ENCODE results near the gene PRDM13.
"Not testable (repeated sequence)": the region's sequence is repeated elsewhere in the genome, so short reads cannot be mapped to it uniquely, and the experiment has no call there.

The PRDM13 gene

DNA sequence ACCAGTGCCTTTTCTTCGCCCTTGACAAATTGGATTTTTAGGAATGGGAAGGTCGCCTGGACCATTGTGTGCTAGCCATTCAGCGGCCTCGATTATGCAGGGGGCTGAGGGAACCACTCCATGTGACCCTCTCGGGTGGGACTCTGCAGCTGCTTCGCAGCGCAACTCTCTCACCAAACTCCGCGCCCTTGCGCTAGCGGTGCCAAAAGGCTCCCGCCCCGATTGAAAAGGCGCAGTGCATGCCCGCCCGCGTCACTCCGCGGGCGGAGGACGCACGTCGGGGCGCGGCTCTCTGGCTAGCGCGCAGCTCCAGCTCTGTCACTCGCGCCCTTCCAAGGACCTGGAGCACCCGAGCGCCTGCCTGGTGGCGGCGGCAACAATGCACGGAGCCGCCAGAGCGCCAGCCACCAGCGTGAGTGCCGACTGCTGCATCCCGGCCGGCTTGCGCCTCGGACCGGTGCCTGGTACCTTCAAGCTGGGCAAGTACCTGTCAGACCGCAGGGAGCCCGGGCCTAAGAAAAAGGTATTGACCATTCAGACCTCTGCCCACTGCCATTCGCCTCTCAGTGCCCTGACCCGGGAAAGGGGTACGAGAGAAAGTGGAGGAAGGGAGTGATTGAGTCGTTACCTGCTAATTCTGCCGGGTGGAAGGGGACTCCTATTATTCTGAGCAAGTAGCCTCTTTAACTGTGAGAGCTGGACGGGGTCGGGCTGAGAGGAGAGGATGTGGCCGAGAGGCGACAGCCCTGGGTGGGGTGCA is at the start of gene PRDM13:
TSS of gene PRDM13 (plus strand) at position 178 of the 760 bp plus-strand sequence. CDS start at position 380, 202 bp downstream.
- DNase-seq = no peak

DNA sequence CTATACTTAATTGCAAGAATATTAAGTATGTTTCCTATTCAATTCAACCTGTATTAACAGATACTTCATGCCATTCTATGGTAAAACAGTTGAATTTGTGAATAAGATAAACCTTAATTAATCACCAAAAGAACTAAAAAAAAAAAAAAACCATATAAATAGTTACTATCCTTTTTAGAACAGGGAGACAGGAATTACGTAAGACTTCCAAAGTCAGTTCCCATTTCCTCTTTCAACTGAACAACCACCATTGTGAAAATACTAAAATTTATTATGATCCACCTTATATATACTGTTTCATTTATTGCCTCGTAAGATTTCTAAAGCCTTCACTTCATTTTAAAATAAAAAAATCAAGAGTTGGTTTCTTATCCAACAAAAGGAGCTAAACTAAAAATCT is 47.6 kb upstream of the PRDM13 start:
- no peak for DNase-seq

DNA sequence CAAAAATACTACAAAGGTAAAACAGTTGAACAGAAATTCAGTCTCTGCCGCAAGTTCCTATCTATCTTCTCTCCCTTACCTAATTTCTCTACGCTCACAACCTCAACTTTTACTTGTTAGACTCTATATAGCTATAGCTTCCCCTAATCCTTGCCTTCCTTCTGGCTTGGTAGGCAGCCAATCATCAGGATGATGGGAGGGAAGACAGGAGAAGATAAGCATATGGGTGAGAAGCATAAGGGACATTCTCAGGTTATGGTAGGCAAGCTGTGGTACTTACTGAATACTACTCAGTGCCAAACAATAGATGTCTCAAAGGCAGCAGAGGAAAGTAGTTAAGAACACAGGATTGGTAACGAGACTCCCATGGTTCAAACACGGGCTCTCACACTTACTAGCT is 46.0 kb upstream of the PRDM13 start:
- no peak for DNase-seq

DNA sequence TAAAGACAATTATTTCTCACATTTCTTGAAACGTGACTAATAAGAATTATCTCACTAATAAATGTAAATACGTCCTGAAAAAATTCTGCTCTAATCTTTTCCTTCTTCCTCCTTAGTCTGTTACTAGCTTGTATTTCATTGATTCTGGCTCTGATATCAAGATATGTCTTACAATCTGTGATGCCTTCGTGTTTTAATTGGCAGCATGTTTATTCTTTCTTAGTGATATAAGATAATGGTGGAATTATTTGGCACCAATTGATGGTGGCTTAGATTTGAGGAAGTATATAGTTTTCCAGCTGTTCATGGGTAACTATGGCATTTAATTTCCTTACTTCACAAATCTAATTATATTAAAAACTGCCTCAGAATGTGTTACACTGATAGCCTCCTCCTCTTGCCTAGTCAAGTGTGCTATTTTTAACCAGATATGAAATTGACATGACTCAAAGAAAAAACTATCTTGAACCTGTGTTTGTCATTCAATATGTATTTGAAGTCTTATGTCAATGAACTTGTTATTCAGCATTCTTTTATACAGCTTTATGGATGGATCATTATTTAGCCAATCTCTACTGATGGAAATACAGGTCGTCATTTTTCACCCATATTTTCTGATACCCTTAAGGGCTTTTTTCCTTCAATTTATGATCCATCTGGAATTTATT is 43.4 kb upstream of the PRDM13 start:
- DNase-seq = no peak

DNA sequence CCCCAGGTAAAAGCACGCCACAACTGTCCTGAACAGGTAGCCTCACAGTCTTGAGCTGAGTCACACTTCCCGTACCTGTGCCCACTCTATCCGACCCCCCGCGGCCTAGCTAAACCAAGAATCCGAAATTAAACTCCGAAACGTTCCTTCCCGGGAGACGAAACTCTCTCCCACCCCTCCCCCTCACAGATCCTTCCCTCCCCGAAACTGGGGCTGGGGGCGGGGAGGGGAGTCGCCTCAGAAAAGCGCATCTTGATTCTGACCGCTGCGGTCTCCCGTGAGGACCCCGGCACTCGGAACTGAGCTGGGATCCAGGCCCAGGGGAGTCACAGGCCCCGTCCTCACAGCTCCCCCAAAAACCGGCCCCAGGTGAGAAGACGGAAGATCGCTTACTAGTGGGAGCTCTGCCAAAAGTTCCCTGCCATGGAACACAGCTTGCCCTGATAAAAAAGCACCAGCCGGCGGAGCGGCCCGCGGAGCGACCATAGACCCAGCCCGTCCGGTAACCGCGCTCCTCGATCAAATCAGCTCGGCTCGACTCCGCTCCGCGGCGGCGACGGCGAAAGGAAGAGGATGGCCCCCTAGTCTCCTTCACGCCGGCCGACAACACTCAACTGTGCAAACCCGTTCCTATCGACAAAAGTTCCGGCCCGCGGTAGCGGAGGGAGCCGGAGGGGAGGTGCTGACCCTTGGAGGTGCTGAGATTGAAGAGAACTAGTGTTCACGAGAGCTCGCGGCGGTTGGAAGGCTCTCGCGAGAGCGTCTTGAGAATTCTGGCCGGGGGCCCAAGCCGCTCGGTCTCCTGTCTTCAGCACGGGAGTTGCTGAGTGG is 38.3 kb upstream of the PRDM13 start, which contains the start of gene CCNC:
TSS of gene CCNC (minus strand) at position 558 of the 831 bp plus-strand sequence. CDS start at position 425, 133 bp downstream.
- peak; percentile 94 to 97 (median 96) for DNase-seq

DNA sequence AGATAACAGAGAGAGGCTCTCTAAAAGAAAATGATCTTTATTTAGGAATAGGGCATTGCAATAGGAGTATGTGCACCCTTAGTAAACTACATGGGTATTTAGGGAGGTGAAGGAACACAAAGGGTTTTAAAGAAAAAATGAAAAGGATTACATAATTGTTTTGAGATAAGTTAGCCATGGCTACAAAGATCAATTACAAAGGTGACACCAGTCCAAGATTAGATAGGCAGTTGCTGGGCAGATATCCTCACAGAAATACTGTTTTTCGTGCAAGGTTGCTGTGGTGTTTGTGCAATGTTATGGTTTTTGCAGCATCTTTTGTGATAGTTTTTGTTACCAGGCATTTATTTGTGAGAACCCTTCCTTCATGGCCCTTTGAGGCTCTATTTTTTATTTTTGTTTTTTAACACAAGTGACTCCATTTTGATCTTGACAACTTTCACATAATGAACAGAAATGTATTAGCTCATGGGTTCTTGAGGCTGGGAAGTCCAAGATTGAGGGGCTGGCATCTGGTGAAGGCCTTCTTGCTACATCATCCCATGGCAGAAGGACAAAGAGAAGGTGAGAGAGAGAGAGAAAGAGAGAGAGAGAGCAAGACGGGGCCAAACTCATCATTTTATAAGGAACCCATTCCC is 32.5 kb upstream of the PRDM13 start:
- no peak for DNase-seq

DNA sequence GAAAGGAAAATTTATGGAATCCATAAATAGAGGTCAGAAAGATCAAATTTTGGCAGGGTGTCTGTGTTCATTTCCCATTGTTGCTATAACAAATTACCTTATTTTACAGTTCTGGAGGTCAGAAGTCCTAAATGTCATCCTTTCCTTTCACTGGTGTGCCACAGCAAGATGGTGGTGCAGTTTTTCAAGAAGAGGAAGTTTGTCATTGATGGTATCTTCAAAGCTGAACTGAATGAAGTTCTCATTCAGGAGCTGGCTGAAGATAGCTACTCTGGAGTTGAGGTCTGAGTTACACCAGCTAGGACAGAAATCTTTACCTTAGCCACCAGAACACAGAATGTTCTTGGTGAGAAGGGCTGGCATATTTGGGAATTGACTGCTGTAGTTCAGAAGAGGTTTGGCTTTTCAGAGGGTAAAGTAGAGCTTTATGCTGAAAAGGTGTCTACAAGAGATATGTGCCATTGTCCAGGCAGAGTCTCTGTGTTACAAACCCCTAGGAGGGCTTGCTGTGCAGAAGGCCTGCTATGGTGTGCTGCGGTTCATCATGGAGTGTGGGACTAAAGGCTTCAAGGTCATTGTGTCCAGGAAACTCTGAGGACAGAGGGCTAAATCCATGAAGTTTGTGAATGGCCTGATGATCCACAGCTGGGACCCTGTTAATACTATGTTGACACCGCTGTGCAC is 30.9 kb upstream of the PRDM13 start:
- no peak for DNase-seq

DNA sequence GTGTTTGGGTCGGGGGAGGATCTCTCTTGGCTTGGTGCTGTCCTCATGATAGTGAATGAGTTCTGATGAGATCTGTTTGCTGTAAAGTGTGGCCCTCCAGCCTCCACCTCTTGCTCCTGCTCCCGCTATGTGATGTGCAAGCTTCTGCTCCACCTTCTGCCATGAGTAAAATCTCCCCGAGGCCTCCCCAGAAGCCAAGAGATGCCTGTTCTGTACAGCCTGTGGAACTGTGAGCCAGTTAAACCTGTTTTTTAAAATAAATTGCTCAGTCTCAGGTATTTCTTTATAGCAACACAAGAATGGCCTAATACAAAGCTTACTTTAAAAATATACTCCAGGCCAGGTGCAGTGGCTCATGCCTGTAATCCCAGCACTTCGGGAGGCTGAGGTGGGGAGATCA is 26.9 kb upstream of the PRDM13 start:
- no peak for DNase-seq

DNA sequence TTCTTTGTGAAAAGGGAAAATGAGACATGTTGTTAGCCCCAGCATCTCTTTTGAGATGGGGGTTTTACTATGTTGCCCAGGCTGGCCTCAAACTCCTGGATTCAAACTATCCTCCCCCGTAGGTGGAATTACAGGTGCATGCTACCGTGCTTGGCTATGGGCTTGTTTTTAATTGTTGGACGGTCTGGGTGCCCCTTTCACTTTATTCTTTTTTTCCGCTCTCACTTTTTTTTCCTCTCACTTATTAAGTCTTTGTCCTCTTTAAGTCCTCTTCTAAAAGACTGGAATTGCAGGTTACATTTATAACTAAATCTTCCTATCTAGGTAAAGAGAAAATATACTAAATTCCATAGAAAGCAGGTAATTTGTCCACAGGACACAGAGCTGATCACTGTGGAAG is 18.8 kb upstream of the PRDM13 start:
- DNase-seq = no peak

DNA sequence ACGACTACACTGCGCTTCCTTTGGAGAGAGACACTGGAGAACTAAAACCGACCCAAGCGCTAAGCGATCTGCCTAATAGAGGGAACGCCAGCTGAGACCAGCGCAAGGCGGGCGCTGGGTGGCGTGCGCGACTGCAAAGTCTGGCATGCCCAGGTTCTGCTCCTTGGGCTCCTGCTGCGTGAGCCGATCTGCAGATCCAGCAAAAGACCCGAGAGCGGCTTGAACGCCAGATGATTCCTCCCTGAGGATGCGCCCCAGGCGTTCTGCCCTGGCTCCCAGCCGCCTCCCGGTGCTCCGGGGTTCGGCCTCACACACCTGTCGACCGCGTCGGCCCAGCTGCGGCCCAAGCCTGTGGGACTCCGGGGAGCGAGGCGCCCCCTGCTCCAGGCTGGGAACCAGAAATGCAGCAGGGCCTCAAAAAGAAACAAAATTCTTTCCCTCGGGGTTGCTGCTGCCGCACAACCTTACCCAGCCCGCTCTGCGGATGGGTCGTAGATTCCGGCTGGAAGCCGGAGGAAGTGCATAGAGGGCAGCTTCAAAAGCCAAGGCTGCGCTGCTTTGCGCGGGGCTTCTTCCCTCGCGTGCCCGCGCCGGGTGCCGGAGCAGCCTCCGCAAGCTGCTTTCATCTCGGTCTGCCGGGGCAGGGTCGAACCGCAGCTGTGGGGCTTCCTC is 17.9 kb upstream of the PRDM13 start:
- DNase-seq = peak; percentile 81 to 93 (median 92)

DNA sequence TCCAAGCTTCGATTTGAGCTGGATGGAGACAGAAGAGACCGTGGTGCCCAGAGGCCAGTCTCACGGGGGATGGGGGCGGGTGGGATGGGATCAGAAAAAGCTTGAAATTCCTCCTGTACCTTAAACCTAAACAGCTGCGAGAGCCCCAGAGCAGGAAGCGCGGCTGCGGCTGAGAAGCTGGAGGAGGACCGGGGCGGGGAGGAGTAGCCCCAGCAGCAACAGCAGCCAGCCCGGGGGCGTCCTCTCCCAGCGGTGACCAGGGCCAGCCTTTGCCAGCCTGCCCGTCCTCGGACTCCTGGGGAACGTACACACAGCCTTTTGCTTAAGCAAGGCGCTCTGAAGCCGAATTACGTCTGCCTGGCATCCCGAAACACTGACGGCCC is 17.4 kb upstream of the PRDM13 start:
- peak; percentile 37 to 80 (median 80) for DNase-seq

DNA sequence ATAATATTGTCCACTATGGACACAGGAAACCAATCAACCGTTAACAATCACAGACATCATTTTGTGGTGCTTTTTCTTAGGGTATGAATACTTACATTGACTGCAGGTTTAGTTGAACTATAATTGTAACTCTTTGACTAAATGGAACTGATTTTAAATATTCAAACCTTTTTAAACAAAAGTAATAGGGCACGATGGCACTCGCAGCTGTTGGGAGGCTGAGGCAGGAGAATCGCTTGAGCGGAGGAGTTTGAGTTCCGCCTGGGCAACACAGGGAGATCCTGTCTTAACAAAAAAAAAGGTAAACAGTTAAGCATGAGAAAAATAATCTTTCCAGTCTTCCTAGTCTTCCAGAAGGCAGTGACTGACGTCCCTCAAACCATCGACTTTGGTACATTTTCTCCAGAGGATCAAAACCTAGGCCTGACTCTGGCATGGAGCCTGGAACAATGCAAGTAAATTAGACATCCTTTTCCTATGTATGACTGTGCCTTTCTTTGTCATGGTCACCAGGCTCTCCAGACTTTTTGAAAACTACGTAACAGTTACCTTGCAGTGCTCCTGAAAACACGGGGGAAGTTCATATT is 16.6 kb upstream of the PRDM13 start:
- DNase-seq = no peak

DNA sequence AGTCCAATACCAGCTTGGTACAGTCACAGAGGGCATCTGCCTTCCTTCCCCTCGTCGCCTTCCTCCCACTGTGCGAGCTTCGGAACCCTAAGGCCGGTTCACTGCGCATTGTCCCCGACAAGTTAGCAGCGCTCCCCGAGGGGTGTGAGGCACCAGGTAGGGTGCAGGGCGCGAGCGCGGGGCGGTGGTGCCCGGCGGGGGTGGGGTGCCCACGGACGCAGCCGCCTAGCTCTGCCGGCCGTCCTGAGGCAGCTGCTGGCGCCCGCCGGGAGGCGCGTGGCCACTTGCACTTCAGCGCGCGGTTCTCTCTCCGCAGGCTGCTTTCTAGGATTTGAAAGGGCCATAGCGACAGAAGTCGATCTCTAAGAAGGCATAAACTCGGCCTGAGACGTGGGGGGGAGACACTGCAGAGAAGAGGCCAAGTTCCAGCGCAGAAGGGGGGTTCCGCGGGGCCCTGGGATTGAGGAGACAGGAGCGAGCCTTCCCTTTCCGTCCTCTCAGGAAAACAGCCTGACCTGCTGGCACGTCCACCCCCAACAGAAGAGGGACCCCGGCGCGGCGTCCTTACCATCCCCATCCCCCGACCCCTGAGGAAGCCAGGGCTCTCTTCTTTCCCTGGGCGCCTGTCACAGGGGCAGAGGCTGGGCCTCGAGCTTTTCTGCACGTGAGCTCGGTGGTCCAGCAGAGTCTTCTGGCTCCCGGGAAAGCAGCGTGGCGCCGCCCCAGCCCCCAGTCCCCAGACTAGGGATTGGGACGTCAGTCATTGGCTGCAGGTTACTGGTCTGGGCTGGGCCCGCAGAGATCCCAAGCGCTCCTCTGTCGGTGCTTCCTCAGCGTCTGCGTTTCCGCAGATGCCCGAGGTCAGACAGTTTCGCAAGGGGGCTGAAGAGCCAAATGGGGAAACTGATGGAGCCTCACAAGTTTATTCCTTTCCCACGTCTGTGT is 15.6 kb upstream of the PRDM13 start:
- peak in 2 of 3 experiments; percentile 43 to 50 for DNase-seq

DNA sequence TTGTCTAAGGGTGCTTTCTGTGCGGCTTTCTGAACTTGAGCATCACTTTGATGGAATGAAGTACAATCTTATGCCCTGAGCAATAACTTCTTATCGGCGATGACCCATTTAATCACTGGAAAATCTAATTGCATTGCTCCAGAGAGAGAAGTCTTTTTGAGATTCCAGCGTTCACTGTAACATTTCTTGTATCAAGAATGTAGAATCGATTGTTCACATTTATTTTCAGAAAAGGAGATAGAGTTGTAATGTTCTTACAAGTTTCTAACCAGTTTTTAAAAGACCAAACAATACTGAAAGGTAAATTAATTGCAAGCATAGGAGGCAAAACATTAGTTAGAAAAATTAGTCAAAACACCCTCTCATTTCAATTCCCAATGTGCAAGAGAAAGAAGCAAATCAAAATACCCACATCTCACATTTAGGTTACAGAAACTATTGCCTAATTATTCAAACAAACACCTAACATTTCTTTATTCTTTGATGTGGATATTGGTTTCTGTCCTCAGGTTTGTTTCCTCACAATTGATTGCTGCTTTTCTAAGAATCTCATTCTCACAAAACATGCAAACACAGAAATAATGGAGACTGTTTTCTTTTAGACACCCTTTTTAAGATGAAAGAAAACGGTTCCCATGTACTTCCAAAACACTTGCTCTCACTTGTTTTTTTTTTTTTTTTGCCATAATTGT is 14.8 kb upstream of the PRDM13 start:
- DNase-seq = no peak

DNA sequence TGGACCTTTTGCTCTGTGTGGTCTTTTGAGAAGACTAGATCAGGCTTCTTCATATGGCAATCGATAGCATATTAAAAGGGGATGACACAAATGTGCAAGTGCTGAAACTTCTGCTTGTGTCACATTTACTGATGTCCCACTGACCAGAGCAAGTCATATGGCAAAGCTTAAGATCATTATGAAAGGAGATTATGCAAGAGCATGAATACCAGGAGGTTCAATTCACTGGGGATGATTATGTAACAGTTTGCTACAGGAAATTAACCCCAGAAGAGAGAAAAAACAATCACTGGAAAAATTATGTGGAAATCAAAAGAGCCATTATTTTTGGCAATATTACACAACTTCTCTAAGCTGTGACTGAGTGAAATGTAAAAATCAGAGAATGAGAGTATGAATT is 13.7 kb upstream of the PRDM13 start:
- DNase-seq = no peak

DNA sequence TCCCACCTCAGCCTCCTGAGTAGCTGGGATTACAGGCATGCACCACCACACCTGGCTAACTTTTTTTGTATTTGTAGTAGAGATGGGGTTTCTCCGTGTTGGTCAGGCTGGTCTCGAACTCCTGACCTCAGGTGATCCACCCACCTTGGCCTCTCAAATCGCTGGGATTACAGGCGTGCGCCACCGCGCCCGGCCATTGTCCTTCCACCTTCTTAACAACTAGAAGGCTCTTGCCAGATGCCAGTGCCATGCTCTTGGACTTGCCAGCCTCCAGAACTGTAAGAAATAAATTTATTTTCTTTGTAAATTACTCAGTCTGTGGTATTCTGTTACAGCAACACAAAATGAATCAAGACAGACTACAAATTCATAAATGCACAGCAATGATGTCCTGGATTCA is 11.9 kb upstream of the PRDM13 start:
- DNase-seq = not testable (repeated sequence)

DNA sequence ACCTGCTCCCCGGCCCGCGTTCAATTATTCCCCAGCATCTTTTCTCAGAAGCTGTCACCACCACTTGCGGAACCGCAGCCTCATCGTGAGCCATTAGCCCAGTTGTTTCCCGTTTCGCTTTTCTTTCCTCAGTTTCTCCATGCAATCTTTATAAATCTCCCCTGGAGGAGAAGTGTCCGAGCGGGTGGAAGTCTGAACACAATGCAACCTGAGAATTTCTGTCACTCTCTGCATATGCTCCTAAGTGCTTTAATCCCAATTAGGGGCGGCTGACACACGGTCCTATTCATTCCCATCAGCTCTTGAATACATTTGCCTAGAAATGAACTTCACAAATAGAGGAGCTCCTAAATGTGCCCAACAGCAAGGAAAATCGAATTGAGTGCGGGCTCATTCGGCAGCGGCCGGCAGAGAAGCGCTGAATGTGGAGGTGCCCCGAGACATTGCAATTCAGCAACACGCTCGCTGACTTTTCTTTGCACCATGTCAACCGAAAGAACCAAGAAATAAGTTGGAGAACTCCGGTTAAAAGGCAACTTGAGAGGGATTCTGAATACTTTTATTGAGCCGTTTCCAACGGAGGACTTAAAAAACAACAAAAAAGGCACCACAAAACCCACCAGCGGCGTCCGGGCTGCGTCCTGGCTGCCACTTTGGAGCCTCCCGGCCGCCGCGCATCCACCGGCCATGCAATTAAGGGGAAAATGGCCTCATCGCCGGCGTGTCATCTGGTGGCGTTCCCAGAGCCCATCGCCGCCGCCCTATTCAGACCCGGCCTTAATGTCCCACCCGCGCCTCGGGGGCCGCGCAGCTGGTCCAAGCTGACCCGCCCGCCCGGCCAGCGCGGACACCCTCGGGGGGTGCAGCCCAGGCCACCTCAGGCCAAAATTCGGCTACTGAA is 3.9 kb upstream of the PRDM13 start:
- no peak for DNase-seq

DNA sequence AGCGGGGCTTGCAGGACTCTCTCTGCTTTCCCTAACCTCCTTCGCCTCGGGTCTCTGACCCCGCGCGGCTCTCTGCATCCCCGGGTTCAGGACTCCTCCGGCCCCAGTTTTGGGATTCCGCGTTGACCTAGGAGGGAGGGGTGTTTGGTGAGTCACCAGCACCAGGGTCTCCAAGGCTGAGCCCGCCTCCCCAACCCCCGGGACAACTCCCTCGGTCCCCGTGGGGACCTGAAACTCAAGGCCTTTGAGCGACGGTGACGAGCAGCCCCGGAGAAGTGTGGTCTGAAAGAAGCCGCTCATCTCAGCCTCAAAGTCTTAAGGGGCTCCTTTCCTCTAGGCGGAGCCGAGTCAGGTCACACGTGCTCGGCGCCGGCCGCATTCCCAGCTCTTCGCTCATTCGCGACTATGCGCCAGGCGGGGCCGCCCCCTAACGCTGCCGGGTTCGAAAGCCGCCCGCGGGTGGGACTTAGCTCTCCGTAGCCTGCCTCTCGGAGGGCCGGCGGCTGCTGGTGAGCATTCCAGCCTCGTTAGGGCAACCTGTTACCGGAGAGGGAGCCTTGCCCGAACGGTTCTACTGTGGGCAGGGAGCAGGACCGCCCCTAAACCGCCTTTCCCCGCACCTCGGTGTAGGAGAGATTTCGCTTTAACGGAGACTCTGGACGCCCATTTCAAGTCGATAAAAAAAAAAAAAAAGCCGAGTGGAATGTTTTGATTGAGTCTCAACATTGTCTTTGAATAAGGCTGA is 3.0 kb upstream of the PRDM13 start:
- peak in 1 of 3 experiments; percentile 20 for DNase-seq
